ENCODE results near the gene PROP1.
"Not testable (repeated sequence)": the region's sequence is repeated elsewhere in the genome, so short reads cannot be mapped to it uniquely, and the experiment has no call there.

The PROP1 gene

DNA sequence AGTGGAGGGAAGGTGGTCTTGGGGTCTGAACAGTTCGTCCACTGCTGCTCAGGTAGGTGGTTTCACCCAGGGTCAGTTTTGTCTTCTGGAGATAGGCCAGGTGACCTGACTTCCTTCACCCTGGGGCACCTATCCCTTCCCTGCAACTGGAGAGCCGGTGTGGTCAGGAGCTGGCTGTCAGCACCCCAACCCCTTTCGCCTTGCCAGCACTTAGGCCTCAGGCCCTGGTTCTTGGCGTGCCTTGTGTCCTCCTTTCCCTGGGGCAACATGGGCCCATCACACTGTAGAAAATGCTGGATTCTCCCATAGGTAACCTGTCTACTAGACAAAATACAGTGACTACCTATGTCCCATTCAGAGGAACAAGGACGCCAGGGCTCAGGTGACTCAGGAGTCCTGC, 13.1 kb downstream of the PROP1 start:
- no peak overlapping the region for H3K27ac ChIP-seq
- TF ChIP-seq, protein P1, sequence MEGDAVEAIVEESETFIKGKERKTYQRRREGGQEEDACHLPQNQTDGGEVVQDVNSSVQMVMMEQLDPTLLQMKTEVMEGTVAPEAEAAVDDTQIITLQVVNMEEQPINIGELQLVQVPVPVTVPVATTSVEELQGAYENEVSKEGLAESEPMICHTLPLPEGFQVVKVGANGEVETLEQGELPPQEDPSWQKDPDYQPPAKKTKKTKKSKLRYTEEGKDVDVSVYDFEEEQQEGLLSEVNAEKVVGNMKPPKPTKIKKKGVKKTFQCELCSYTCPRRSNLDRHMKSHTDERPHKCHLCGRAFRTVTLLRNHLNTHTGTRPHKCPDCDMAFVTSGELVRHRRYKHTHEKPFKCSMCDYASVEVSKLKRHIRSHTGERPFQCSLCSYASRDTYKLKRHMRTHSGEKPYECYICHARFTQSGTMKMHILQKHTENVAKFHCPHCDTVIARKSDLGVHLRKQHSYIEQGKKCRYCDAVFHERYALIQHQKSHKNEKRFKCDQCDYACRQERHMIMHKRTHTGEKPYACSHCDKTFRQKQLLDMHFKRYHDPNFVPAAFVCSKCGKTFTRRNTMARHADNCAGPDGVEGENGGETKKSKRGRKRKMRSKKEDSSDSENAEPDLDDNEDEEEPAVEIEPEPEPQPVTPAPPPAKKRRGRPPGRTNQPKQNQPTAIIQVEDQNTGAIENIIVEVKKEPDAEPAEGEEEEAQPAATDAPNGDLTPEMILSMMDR (IDR thresholded peaks at IDR 0.05; ENCODE audit: low read depth, low read length, missing control alignments) = no peak
- DNase-seq = no peak
- H3K4me3 ChIP-seq (ENCODE audit: low read depth, low read length) = no peak overlapping the region
- no peaks in the 10 kb centered on the region for H3K36me3 ChIP-seq (replicated peaks)
- in situ Hi-C loops (cut with HindIII; ENCODE audit: low pct_ligation_motif_present, low sequenced_read_pairs) = no loop called here
- H3K27me3 ChIP-seq (replicated peaks) = peaks cover 43% of the 10 kb centered on the region

DNA sequence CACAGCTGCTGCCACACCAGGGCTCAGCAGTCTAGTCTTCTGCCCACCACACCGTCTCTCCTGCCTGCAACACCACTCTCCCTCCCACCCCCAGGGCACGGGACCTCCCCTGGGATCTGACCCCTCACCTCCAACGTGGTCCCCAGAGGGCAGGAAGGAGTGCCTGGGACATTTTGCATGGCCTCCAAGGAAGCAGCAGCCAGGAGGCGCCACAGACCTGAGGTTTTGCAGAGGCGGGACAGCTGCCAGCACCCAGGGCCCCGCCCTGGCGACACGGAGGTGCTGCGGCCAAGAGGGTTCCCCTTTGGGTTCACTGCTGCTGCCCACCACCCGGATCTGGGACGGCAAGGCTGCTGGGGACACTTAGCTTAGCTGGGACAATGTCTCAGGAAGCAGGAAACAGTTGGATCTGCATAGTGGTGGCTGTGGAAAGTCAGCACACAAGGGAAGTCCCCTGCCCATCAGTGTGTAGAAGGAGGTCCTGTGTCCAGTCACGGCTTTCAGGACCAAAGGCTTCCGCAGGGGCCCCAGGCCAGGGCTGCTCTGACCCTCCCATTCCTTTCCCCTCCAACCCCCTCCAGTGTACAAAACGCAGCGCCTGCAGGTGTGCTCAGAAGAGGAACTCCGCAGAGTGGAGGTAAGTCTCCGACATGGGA, 13.8 kb downstream of the PROP1 start:
- Histone ChIP-seq H3K27me3 (replicated peaks) (peaks cover 43% of the 10 kb centered on the region), H3K36me3 (replicated peaks) (no peaks in the 10 kb centered on the region), H3K4me3 (ENCODE audit: low read depth, low read length) (no peak overlapping the region), H3K27ac (no peak overlapping the region)
- TF ChIP-seq, protein P1 (IDR thresholded peaks at IDR 0.05; ENCODE audit: low read depth, low read length, missing control alignments) = peak; percentile 33
- DNase-seq = no peak
- in situ Hi-C loops (cut with HindIII; ENCODE audit: low pct_ligation_motif_present, low sequenced_read_pairs) = no loop called here

DNA sequence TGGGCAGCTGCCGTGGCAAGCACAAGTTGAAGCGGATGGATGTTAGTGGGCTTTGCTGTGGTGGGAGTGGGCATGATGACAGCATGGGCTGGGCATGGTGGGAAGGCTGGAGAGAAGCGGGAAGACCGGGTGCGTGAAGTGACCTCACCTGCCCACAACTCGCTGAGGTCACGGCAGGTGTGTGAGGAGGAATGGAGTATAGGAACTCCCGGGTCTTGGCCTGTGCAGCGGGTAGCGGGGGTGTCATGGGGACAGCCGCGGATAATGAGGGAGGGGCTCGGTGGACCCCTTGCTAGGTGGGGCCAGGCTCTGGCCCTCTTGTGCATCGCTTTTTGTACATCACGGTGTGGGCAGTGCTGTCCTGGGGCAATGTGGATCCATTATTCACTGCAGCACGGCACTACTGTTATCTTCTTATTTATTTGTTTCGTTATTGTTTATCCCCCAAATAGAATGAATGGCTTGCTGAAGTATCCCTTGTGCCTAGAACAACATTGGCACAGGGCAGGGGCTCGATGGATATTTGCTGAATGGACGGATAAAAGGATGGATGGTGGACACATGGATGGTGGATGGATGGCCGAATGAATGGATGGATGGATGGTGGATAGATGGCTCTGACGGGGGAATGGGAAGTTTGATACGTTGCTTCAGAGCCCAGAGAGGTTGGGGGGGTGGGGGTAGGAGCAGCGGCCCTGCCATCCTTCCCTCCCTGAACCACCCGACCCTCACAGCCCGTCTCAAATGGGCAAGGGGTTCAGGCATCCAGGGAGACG, 14.6 kb downstream of the PROP1 start:
- H3K27me3 ChIP-seq (replicated peaks) = peaks cover 39% of the 10 kb centered on the region
- DNase-seq = no peak
- no peak overlapping the region for H3K27ac ChIP-seq
- TF ChIP-seq, protein P1 (IDR thresholded peaks at IDR 0.05; ENCODE audit: low read depth, low read length, missing control alignments) = no peak
- in situ Hi-C loops (cut with HindIII; ENCODE audit: low pct_ligation_motif_present, low sequenced_read_pairs) = no loop called here
- H3K36me3 ChIP-seq (replicated peaks) = no peaks in the 10 kb centered on the region
- no peak overlapping the region for H3K4me3 ChIP-seq (ENCODE audit: low read depth, low read length)

DNA sequence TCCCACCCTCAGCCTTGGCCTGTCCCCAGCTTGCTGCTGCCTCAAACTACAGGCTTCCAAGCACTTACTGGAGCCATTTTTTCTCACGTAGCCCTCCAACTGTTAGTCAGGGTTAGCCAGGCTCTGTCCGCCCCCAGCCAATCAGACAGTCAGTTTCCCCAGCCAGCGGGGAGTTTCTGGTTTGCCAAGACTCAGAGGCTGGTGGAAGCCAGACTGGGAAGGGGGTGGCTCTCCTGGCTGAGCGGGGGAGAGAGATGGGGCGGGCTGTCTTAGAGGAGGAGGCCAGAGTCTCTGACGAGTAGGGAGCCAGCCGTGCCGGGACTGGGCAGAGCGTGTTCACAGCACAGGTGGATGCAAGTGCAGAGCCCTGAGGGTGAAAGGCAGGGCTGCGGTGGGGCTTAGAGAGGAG, 15.3 kb downstream of the PROP1 start:
- Histone ChIP-seq H3K4me3 (ENCODE audit: low read depth, low read length) (no peak overlapping the region), H3K36me3 (replicated peaks) (no peaks in the 10 kb centered on the region), H3K27me3 (replicated peaks) (peaks cover 35% of the 10 kb centered on the region), H3K27ac (no peak overlapping the region)
- in situ Hi-C loops (cut with HindIII; ENCODE audit: low pct_ligation_motif_present, low sequenced_read_pairs) = no loop called here
- TF ChIP-seq, protein P1 (IDR thresholded peaks at IDR 0.05; ENCODE audit: low read depth, low read length, missing control alignments) = no peak
- no peak for DNase-seq

DNA sequence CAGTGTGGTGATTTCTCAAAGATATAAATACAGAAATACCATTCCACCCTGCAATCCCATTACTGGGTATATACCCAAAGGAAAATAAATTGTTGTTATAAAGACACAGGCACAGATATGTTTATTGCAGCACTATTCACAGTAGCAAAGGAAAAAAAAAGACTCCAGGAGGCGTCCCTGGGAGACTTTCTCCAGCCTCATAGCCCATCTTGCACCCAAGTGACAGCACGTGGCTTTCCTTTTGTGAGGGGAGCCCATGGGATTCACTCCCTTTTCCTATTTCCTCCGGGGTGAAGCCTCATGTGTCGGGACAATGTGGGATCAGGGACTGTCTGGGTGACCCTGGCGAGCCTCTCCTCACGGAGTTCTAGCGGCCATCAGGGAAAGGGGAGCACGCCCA, 18.4 kb downstream of the PROP1 start:
- in situ Hi-C loops (cut with HindIII; ENCODE audit: low pct_ligation_motif_present, low sequenced_read_pairs); DNase-seq; H3K27me3 ChIP-seq (replicated peaks); H3K36me3 ChIP-seq (replicated peaks); H3K4me3 ChIP-seq (ENCODE audit: low read depth, low read length); H3K27ac ChIP-seq: not testable (repeated sequence)

DNA sequence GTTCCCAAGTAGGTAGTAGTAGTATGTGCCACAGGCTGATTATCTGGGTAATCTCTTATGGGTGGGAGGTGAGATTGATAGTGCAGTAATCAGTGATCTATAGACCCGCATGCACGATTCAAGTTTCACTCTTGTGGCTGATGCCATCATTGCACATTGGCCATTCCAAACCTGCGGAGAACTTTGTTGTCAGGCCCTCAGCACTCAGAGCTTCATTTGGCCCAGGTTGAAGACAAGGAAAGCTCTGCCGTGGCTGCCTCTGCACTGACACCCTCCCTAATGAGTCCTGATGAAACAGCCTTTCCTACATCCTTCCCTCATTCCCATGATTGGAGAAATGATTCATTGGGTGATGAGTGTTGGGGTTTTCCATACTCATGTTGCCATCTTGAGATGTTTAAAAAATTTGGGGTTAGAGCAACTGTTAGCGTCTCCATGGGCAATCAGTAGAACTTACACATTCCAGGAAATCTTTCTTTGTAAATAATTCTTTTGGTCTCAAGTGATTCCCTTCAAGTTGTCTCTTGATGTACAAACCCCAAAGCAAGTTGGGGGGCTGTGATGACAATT, 22.9 kb downstream of the PROP1 start:
- TF ChIP-seq, protein P1 (IDR thresholded peaks at IDR 0.05; ENCODE audit: low read depth, low read length, missing control alignments) = no peak
- DNase-seq = no peak
- Histone ChIP-seq H3K27ac (no peak overlapping the region), H3K4me3 (ENCODE audit: low read depth, low read length) (no peak overlapping the region), H3K27me3 (replicated peaks) (no peaks in the 10 kb centered on the region), H3K36me3 (replicated peaks) (no peaks in the 10 kb centered on the region)
- in situ Hi-C loops (cut with HindIII; ENCODE audit: low pct_ligation_motif_present, low sequenced_read_pairs) = no loop called here

Data from brain microvascular endothelial cell (primary cell).